Type B pancreatic cell (in vitro differentiated cells): ENCODE measurements around the gene FAM131A. TPM values are rescaled to one million over a fixed set of nuclear protein-coding genes. Genes with fewer than 3 reads are reported as not detected.
A peak's percentile ranks its signal among the peaks of the same experiment; 100 is the strongest.

Experiments
- DNase-seq: peaks from one replicate; pipeline ENCODE4 v3.0.0; 2021; ENCODE audit warnings: mixed read lengths; ENCODE audit not compliant: unreplicated experiment; ENCODE audit errors: extremely low spot score
- H3K27ac Mint-ChIP-seq: 2 replicates; pipeline ENCODE4 v1.8.0; 2021; ENCODE audit warnings: mild to moderate bottlenecking, mixed read lengths
- H3K27me3 Mint-ChIP-seq: 2 replicates; pipeline ENCODE4 v1.8.0; 2021; ENCODE audit warnings: mixed read lengths
- H3K36me3 Mint-ChIP-seq: 2 replicates; pipeline ENCODE4 v1.8.0; 2021; ENCODE audit warnings: mixed read lengths
- H3K4me1 Mint-ChIP-seq: one replicate; pipeline ENCODE4 v1.8.0; 2021; ENCODE audit warnings: mixed read lengths; ENCODE audit not compliant: unreplicated experiment
- H3K4me3 Mint-ChIP-seq: 2 replicates; pipeline ENCODE4 v1.8.0; 2021; ENCODE audit warnings: mild to moderate bottlenecking, mixed read lengths
- H3K9me3 Mint-ChIP-seq: 2 replicates; pipeline ENCODE4 v1.8.0; 2021; ENCODE audit warnings: mixed read lengths
- CTCF ChIP-seq: fragments of 200-600 bp; sonication (generic); conservative IDR thresholded peaks from 2 replicates; pipeline ENCODE4 v1.5.0; 2021; ENCODE audit warnings: antibody characterized with exemption, mild to moderate bottlenecking
- total RNA-seq: library from RNA; stranded (reverse); gene quantifications from 2 replicates; pipeline ENCODE4 v1.2.1, GENCODE V29; 2021; ENCODE audit warnings: low replicate concordance

Gene FAM131A
- total RNA-seq, 1 donor from 2014 or later, result 18.3 TPM

DNA sequence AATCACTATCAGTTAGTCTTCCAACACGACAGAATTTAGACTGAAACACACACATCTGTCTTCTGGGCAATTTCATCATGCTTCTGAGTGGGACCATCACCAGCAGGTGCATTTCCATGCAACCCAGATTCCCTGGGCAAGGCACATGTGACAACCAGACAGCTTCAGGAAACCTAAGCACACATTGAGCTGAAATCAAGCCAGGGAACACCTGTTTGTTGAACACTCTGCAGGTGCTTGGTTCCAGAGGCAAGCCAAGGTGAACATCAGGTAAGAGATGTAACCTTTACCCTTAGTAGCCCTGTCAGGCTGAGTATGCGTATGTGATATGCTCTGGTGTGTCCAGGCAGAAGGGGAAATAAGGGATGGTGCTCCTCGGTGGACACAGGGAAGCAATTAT lies 41.6 kb upstream of the FAM131A start:
- no peak for DNase-seq
- H3K4me1 Mint-ChIP-seq, result peaks cover 10% of the 10 kb centered on the region
- no peaks in the 10 kb centered on the region for H3K9me3 Mint-ChIP-seq
- peaks cover 4% of the 10 kb centered on the region for H3K36me3 Mint-ChIP-seq
- peak overlapping the region; percentile 83 for H3K27ac Mint-ChIP-seq
- peaks cover 21% of the 10 kb centered on the region for H3K27me3 Mint-ChIP-seq
- no peak for TF ChIP-seq CTCF
- peak overlapping the region; percentile 80 for H3K4me3 Mint-ChIP-seq

- Mint-ChIP-seq H3K4me1 (peaks cover 10% of the 10 kb centered on the region), H3K9me3 (no peaks in the 10 kb centered on the region), H3K27ac (no peak overlapping the region), H3K36me3 (peaks cover 4% of the 10 kb centered on the region), H3K4me3 (peak overlapping the region; percentile 97), H3K27me3 (peaks cover 21% of the 10 kb centered on the region)
- DNase-seq, result no peak
- TF ChIP-seq CTCF, result no peak
Measured at GRCh38 chr3:184296616-184297015, 40.8 kb upstream of the FAM131A start.

GRCh38 chr3:184298759-184299487 lies 38.5 kb upstream of the FAM131A start, which contains the start of gene PSMD2:
TSS of gene PSMD2 (plus strand) at chr3:184299241. CDS start at chr3:184299267, 26 bp downstream.
- Mint-ChIP-seq H3K9me3 (no peaks in the 10 kb centered on the region), H3K36me3 (peaks cover 7% of the 10 kb centered on the region), H3K27ac (peak within 1 kb of the TSS; percentile 93), H3K4me3 (peak within 1 kb of the TSS; percentile 97), H3K27me3 (peaks cover 10% of the 10 kb centered on the region), H3K4me1 (peaks cover 10% of the 10 kb centered on the region)
- peak; percentile 99 for DNase-seq
- no peak for TF ChIP-seq CTCF

DNA sequence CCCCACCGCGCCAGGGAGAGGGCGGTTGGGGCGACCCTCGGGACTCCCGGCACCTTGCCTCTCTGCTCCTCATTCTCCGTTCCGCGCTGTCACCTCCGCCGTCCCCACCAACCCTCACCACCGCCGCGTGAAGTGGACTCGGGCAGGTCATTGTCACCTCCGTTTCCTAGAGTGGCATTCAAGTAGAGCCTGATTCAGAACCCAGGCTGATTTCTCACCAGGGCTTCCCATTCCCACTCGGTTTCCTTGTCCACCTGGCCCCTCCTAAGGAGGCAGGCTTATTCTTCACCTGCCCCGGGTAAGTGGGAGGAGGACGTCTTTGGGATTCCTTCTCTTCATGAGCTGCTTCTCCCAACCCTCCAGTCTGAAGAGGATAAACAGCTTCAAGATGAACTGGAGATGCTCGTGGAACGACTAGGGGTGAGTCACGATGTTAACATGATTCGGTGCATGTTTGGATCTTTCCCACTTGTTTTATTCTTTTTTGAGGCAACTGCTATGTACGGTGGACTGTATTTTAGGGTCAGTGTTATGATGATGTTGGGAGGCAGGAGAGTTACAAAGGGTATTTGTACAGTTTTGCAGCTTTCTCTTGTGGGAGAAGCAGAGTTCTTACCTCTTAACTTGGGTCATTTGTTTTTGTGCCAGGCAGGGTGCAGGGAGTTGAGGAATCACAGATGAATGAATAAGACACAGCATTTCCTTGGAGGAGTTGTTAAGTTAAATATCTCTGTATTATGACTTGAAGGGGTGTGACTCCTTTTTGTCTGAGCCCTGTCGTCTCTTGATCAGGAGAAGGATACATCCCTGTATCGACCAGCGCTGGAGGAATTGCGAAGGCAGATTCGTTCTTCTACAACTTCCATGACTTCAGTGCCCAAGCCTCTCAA lies 37.7 kb upstream of the FAM131A start:
- H3K27ac Mint-ChIP-seq, result peak overlapping the region; percentile 93
- peak overlapping the region; percentile 97 for H3K4me3 Mint-ChIP-seq
- peaks cover 11% of the 10 kb centered on the region for H3K36me3 Mint-ChIP-seq
- peaks cover 10% of the 10 kb centered on the region for H3K4me1 Mint-ChIP-seq
- no peak for DNase-seq
- peaks cover 8% of the 10 kb centered on the region for H3K27me3 Mint-ChIP-seq
- TF ChIP-seq CTCF, result no peak
- no peaks in the 10 kb centered on the region for H3K9me3 Mint-ChIP-seq

- no peak for DNase-seq
- H3K4me1 Mint-ChIP-seq, result peaks cover 10% of the 10 kb centered on the region
- peaks cover 3% of the 10 kb centered on the region for H3K27me3 Mint-ChIP-seq
- TF ChIP-seq CTCF, result no peak
- peaks cover 14% of the 10 kb centered on the region for H3K36me3 Mint-ChIP-seq
- H3K9me3 Mint-ChIP-seq, result no peaks in the 10 kb centered on the region
- peak overlapping the region; percentile 97 for H3K4me3 Mint-ChIP-seq
- H3K27ac Mint-ChIP-seq, result peak overlapping the region; percentile 93
Measured at GRCh38 chr3:184300378-184300720, 37.1 kb upstream of the FAM131A start.
